Renal pelvis (tissue), 4 donors: ENCODE results near the gene CSNK2A2. TPM values are rescaled to one million over a fixed set of nuclear protein-coding genes. Genes with fewer than 3 reads are reported as not detected.

Experiments
- DNase-seq: peaks from one replicate; pipeline ENCODE4 v3.0.0-alpha.2; 2013
- polyA plus RNA-seq, 3 donors: library from polyadenylated mRNA; unstranded; fragments of 120-200 nt; gene quantifications; one replicate each; pipeline ENCODE4 v1.2.1, GENCODE V29; 2013; ENCODE audit not compliant: insufficient read length in 3 of 3

The CSNK2A2 gene
- polyA plus RNA-seq, 3 donors = 62.4 to 69.9 (median 66.5) TPM

GRCh38 chr16:58114827-58115825, 82.8 kb downstream of the CSNK2A2 start:
- no peak for DNase-seq

- no peak for DNase-seq
Measured at GRCh38 chr16:58111302-58111627, 86.6 kb downstream of the CSNK2A2 start.

GRCh38 chr16:58110571-58111301, 87.2 kb downstream of the CSNK2A2 start:
- DNase-seq = no peak

- no peak for DNase-seq
Measured at GRCh38 chr16:58109881-58110280, 88.0 kb downstream of the CSNK2A2 start.

GRCh38 chr16:58109330-58109729, 88.6 kb downstream of the CSNK2A2 start:
- DNase-seq = no peak

Other genes with a start within 250 kb of the CSNK2A2 start
- under 1 TPM in 2 of 3 donors, not detected in 1; 0.09 to 0.11 TPM for gene CNGB1, start 227.0 kb downstream of the CSNK2A2 start, polyA plus RNA-seq
- gene ZNF319, start 197.4 kb downstream of the CSNK2A2 start, polyA plus RNA-seq = 10 to 100 TPM; 11.3 to 13.2 (median 12.6) TPM
- 10 to 100 TPM; 23.5 to 25.4 (median 25.3) TPM for gene USB1, start 196.7 kb downstream of the CSNK2A2 start, polyA plus RNA-seq
- gene MMP15, start 172.4 kb downstream of the CSNK2A2 start, polyA plus RNA-seq = 10 to 100 TPM; 14.7 to 20.3 (median 18.4) TPM
- gene CFAP20, start 68.7 kb downstream of the CSNK2A2 start, polyA plus RNA-seq = 10 to 100 TPM; 59.3 to 69.1 (median 64.6) TPM
- gene PRSS54, start 96.9 kb upstream of the CSNK2A2 start, polyA plus RNA-seq = under 1 TPM in 1 of 3 donors, not detected in 2; 0.16 TPM
- 10 to 100 TPM; 12.2 to 13.9 (median 12.4) TPM for gene GINS3, start 194.4 kb upstream of the CSNK2A2 start, polyA plus RNA-seq